HepG2 (cell line): ENCODE data around the gene TEX19. TPM values are rescaled to one million over a fixed set of nuclear protein-coding genes. Genes with fewer than 3 reads are reported as not detected.

Experiments
- ATF1 ChIP-seq: IDR thresholded peaks from 2 replicates; pipeline ENCODE4 v1.6.1; 2016; ENCODE audit warnings: mild to moderate bottlenecking, control low read depth
- CAMTA2 ChIP-seq: sonication (generic); formaldehyde crosslinking; IDR thresholded peaks from 2 replicates; pipeline ENCODE4 v1.4.0; 2020; ENCODE audit warnings: mild to moderate bottlenecking, missing genetic modification reagents, borderline replicate concordance
- EP300 ChIP-seq, 3 experiments: sonication (generic) in 1 of 3; formaldehyde crosslinking in 1 of 3; IDR thresholded peaks; 2 replicates each; pipeline versions ENCODE4 v1.5.1 to v1.6.1; 2011 to 2020; ENCODE audit warnings: low read depth in 2 of 3, low read length in 2 of 3, borderline replicate concordance in 1 of 3, improper control_type of control experiment in 1 of 3, mild to moderate bottlenecking in 1 of 3, missing genetic modification reagents in 1 of 3, moderate library complexity in 1 of 3
- IRF1 ChIP-seq: sonication (generic); formaldehyde crosslinking; IDR thresholded peaks from 2 replicates; pipeline ENCODE4 v1.4.0; 2020; ENCODE audit warnings: low read depth, mild to moderate bottlenecking, missing genetic modification reagents
- LCORL ChIP-seq, 2 experiments: fragments of 450-650 bp in 1 of 2; sonication (generic) in 1 of 2; formaldehyde crosslinking in 1 of 2; IDR thresholded peaks; 2 replicates each; pipeline versions ENCODE4 v1.5.0 to v1.6.1; 2017 to 2020; ENCODE audit warnings: antibody characterized with exemption in 1 of 2, missing genetic modification reagents in 1 of 2
- NFKBIZ ChIP-seq: IDR thresholded peaks from 2 replicates; pipeline ENCODE4 v1.6.1; 2018; ENCODE audit warnings: missing genetic modification reagents, missing compliant biosample characterization
- PRDM15 ChIP-seq: sonication (generic); formaldehyde crosslinking; IDR thresholded peaks from 2 replicates; pipeline ENCODE4 v1.4.0; 2020; ENCODE audit warnings: missing genetic modification reagents
- SKI ChIP-seq: fragments of 450-650 bp; IDR thresholded peaks from one replicate; pipeline ENCODE4 v1.6.1; 2018; ENCODE audit warnings: mild to moderate bottlenecking; ENCODE audit not compliant: partially characterized antibody
- TRAFD1 ChIP-seq: sonication (generic); formaldehyde crosslinking; IDR thresholded peaks from 2 replicates; pipeline ENCODE4 v1.5.1; 2020; ENCODE audit warnings: missing genetic modification reagents, mild to moderate bottlenecking, borderline replicate concordance
- ZKSCAN5 ChIP-seq: sonication (generic); formaldehyde crosslinking; IDR thresholded peaks from 2 replicates; pipeline ENCODE4 v1.5.1; 2020; ENCODE audit warnings: mild to moderate bottlenecking, missing genetic modification reagents
- ZNF101 ChIP-seq: sonication (generic); formaldehyde crosslinking; IDR thresholded peaks from 2 replicates; pipeline ENCODE4 v1.4.0; 2020; ENCODE audit warnings: mild to moderate bottlenecking, low read depth, missing genetic modification reagents, borderline replicate concordance
- ZNF446 ChIP-seq: sonication (generic); formaldehyde crosslinking; IDR thresholded peaks from 2 replicates; pipeline ENCODE4 v1.5.0; 2020; ENCODE audit warnings: mild to moderate bottlenecking, missing genetic modification reagents
- polyA plus RNA-seq, 8 experiments: library from polyadenylated mRNA; depleted of rRNA in 3 of 8; stranded (reverse) in 7 of 8; unstranded in 1 of 8; fragments of >200 nt; fragmentation: Illumina TruSeq in 4 of 8; extraction: Trizol in 4 of 8; gene quantifications; 2 replicates each; pipeline versions ENCODE4 v1.2.1 to v1.2.3, GENCODE V29; 2011 to 2016; ENCODE audit warnings: low read depth in 4 of 8, missing spikeins in 1 of 8, mixed read lengths in 1 of 8; ENCODE audit not compliant: insufficient read depth in 1 of 8
- total RNA-seq, 5 experiments: library from RNA; depleted of rRNA; stranded (reverse); fragments of >200 nt; fragmentation: Illumina TruSeq; extraction: Trizol; gene quantifications; 2 replicates each; pipeline ENCODE4 v1.2.3, GENCODE V29; 2016; ENCODE audit warnings: low read depth in 1 of 5
- TF ChIP-seq, protein P1 (sequence below): sonication (generic); formaldehyde crosslinking; IDR thresholded peaks from 2 replicates; pipeline ENCODE4 v1.4.0; 2020; ENCODE audit warnings: missing genetic modification reagents
- TF ChIP-seq, protein P2 (sequence below): sonication (generic); formaldehyde crosslinking; IDR thresholded peaks from 2 replicates; pipeline ENCODE4 v1.4.0; 2020; ENCODE audit warnings: missing genetic modification reagents
- TF ChIP-seq, protein P3 (sequence below): IDR thresholded peaks from 2 replicates; pipeline ENCODE4 v1.6.1; 2016; ENCODE audit warnings: missing genetic modification reagents, missing compliant biosample characterization
- TF ChIP-seq, protein P4 (sequence below): IDR thresholded peaks from 2 replicates; pipeline ENCODE4 v1.6.1; 2018; ENCODE audit warnings: missing genetic modification reagents

TEX19 gene
- total and polyA plus RNA-seq, 2 of the 13 experiments (the other 11 are each of a cell fraction or from before 2014, with no cell fraction given): 1.3 to 6.0 TPM

- TF ChIP-seq, protein P1, sequence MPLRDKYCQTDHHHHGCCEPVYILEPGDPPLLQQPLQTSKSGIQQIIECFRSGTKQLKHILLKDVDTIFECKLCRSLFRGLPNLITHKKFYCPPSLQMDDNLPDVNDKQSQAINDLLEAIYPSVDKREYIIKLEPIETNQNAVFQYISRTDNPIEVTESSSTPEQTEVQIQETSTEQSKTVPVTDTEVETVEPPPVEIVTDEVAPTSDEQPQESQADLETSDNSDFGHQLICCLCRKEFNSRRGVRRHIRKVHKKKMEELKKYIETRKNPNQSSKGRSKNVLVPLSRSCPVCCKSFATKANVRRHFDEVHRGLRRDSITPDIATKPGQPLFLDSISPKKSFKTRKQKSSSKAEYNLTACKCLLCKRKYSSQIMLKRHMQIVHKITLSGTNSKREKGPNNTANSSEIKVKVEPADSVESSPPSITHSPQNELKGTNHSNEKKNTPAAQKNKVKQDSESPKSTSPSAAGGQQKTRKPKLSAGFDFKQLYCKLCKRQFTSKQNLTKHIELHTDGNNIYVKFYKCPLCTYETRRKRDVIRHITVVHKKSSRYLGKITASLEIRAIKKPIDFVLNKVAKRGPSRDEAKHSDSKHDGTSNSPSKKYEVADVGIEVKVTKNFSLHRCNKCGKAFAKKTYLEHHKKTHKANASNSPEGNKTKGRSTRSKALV: no peak
- TF ChIP-seq, protein P2, sequence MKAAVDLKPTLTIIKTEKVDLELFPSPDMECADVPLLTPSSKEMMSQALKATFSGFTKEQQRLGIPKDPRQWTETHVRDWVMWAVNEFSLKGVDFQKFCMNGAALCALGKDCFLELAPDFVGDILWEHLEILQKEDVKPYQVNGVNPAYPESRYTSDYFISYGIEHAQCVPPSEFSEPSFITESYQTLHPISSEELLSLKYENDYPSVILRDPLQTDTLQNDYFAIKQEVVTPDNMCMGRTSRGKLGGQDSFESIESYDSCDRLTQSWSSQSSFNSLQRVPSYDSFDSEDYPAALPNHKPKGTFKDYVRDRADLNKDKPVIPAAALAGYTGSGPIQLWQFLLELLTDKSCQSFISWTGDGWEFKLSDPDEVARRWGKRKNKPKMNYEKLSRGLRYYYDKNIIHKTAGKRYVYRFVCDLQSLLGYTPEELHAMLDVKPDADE (CRISPR knock-in tag): no peak
- TF ChIP-seq LCORL (IDR thresholded peaks at IDR 0.05) (no peak), LCORL (CRISPR knock-in tag; IDR thresholded peaks at IDR 0.05) (peak; percentile 76; the same call in 1 of the 2 replicates), TRAFD1 (0 out of 2 replicates have a peak, but pooled peaks have one; percentile 1), NFKBIZ (no peak), SKI (no peak), ATF1 (CRISPR knock-in tag) (no peak), EP300 (IDR thresholded peaks at IDR 0.05; ENCODE audit: low read depth in 2 of 2, low read length in 2 of 2) (no peak), EP300 (CRISPR knock-in tag; IDR thresholded peaks at IDR 0.05; ENCODE audit: borderline replicate concordance) (no peak; the same call in 1 of the 2 replicates), ZKSCAN5 (CRISPR knock-in tag) (no peak), ZNF101 (CRISPR knock-in tag) (no peak), CAMTA2 (CRISPR knock-in tag) (peak; percentile 97), ZNF446 (CRISPR knock-in tag) (no peak), PRDM15 (CRISPR knock-in tag) (no peak), IRF1 (peak; percentile 83; the same call in 1 of the 2 replicates)
- TF ChIP-seq, protein P3, sequence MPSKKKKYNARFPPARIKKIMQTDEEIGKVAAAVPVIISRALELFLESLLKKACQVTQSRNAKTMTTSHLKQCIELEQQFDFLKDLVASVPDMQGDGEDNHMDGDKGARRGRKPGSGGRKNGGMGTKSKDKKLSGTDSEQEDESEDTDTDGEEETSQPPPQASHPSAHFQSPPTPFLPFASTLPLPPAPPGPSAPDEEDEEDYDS (CRISPR knock-in tag): peak; percentile 68
- TF ChIP-seq, protein P4, sequence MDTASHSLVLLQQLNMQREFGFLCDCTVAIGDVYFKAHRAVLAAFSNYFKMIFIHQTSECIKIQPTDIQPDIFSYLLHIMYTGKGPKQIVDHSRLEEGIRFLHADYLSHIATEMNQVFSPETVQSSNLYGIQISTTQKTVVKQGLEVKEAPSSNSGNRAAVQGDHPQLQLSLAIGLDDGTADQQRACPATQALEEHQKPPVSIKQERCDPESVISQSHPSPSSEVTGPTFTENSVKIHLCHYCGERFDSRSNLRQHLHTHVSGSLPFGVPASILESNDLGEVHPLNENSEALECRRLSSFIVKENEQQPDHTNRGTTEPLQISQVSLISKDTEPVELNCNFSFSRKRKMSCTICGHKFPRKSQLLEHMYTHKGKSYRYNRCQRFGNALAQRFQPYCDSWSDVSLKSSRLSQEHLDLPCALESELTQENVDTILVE (CRISPR knock-in tag): no peak
Measured at GRCh38 chr17:82317394-82318168, 41.5 kb upstream of the TEX19 start, which contains the start of gene CD7 (continued).
